ENCODE data around the gene RAP1B. TPM values are rescaled to one million over a fixed set of nuclear protein-coding genes. Genes with fewer than 3 reads are reported as not detected.

RAP1B gene
- 172 and 197 TPM in 2 replicates for total RNA-seq (ENCODE audit: low replicate concordance)

GRCh38 chr12:68610370-68611093, at the start of gene RAP1B:
Gene RAP1B, plus strand, starts transcription at chr12:68610899. Its CDS starts 37,826 bp downstream, at chr12:68648725.

GRCh38 chr12:68686595-68687521, 76.2 kb downstream of the RAP1B start, which contains the start of gene NUP107:
Gene NUP107, plus strand, starts transcription at chr12:68686978. Its CDS starts 88 bp downstream, at chr12:68687066.

Other genes with a start within 250 kb of the RAP1B start
- gene NUP107, start 76.1 kb downstream of the RAP1B start, total RNA-seq (ENCODE audit: low replicate concordance), result 31.8 and 32.9 TPM in 2 replicates
- gene SLC35E3, start 135.3 kb downstream of the RAP1B start, total RNA-seq (ENCODE audit: low replicate concordance), result 6.5 and 10.6 TPM in 2 replicates
- gene MDM2, start 197.3 kb downstream of the RAP1B start, total RNA-seq (ENCODE audit: low replicate concordance), result 153 and 248 TPM in 2 replicates

Measured in smooth muscle cell of the coronary artery (primary cell).